ENCODE data around the gene CAMKMT.

Gene CAMKMT

DNA sequence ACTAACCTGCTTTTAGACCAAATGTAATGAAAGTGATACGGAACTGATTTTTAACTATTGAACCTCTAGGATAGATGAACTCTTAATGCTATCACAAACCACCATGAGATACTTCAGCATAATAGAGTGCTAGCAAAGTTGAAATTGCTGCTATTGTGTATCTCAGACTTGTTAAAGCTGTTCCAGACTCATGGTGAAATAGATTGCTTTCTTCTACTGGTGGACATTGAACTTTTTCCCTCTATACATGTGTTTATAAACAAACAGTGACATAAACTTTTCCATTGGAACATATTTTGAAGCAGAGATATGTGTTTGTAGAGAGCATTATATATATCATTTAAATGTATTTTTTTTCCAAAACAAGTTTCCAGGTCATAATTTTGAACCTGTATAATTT lies 157.3 kb downstream of the CAMKMT start:
- no peak for FAIRE-seq

DNA sequence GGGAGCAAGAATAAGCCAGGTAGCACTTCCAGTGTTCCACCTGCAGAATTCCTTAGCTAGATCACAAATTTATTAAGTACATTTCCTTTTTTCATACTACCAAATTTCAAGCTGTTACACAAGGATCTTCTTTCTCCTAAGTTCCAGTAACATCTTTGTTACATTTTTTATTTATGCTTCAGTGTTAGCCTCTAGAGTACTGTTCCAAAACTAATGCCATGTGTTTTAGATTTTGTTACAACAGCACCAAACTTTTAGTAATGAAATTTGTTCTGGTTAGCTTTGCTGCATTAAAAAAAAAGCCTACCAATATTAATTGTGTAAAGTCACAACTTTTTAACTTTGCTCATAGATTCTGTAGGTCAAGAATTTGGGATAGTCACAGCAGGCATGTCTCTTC lies 161.1 kb downstream of the CAMKMT start:
- no peak for FAIRE-seq

DNA sequence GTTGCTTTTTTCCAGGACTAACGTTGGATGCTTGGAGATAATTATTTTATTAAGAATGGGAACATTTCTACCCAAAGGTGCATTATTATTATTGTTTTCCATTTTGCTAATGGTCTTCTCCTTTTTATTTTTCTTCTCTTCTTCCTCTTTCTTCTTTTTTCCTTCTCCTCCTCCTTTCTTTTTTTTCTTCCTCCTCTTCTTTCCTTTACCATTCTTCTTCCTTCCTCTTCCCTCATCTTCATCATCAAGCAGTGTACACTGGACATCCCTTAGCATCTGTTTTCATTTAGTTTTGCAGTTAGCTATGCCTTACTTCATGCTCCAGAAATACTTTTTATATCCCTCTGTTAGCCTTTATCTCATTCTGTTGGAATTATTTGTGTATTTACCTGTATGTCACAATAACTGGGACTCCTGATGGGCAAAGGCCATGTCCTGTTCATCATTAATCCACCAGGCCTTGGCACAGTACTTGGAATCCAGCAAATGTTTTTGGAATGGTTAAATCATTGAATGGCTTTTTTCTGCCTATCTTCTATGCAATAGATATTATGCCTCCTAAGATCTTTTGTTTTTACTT lies 162.7 kb downstream of the CAMKMT start:
- FAIRE-seq: no peak

DNA sequence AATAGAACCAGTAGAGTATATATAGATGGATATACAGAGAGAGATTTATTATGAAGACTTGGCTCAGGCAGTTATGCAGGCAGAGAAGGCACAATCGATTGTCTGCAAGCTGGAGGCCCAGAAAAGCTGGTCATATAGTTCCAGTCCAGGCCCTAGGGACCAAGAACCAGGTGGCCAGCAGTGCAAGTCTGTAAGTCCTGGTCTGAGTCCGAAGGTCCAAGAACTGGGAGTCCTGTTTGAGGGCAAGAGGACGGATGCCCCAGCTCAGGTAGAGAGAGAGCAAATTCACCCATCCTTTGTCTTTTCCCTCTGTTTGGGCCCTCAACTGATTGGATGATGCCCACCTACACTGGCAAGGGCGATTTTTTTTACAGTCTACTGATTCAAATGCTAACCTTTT lies 164.6 kb downstream of the CAMKMT start:
- no peak for FAIRE-seq

DNA sequence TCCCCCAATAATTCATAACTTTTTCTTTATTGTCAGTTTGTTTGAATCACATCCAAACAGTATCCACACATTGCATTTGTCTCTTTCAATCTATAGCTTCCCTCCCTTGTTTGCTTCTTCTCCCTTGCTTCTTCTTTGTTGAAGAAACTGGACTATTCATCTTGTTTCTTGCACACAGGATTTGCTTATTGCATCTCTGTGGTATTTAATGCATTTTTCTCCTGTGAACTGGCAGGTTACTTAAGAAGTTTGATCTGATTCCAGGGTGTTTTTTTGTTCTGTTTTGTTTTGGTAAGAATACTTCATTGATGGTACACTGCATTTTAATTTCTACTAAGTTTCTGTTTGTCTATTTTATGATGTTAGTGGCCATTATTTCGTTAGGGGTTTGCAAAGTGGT lies 166.8 kb downstream of the CAMKMT start:
- no peak for FAIRE-seq

DNA sequence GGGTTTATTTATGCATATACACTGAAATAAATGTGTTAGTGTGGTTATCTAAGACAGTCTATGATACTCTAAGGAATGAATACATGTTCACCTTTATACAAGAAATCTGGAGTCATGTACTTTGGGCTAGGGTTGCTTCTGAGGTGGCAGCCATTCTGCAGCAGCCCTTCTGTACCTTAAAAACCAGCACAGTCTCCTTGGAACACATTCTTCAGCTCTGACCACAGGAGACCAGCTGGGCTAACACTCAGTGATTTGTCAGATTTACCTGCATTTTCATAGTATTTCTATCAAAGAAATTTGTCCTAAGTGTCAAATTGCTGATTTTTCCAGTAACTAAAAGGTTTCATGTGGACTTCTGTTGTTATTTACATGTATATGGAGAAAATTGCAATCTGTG lies 167.7 kb downstream of the CAMKMT start:
- FAIRE-seq: no peak

DNA sequence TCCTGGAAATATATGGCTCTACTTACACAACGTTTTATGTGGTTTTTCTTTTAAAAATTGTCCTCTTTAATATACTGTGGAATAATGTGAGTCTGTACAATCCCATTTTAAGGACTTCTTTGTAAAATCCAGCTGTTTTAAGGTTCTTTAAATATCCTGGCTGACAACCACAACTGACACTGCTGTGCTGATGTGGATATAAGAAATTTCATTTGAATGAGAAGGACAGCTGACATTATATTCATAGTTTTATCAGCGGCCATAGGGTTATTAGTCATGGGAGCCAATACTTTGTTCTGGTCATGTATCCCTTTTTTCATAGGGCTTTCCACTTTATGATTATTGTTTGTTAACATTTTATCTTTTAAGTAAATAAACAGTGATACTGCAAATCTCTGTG lies 169.5 kb downstream of the CAMKMT start:
- FAIRE-seq: no peak

DNA sequence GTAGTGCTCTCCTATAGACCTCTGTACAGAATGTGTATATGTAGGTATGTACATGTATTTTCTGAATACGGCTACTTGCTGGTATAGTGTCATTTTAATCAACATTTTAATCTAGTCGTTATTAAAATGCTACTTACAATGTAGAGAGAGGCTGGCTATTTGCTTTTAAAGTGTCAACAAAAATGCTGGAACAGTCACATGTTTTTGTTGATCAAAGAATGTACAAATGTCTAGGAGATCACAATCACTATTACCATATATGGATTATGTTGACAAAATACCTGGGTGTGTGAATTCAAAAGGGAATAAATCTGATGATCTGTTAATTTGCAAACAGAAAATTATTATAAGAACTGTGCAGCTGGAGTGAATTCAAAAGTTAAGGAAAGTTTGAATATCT lies 170.3 kb downstream of the CAMKMT start:
- FAIRE-seq: no peak

DNA sequence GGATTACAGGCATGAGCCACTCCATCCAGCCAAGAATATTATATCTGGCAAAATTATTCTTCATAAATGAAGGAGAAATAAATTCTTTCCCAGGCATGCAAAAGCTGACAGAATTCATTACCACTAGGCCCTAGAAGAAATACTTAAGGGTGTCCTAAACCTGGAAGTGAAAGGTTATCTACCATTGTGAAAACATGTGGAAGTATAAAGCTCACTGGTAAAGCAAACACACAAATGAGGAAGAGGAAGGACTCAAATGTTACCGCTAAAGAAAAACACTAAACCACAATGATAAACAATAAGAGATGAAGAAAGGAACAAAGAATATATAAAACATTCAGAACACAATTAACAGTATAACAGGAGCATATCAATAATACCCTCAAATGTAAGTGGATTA lies 171.8 kb downstream of the CAMKMT start:
- no peak for FAIRE-seq

DNA sequence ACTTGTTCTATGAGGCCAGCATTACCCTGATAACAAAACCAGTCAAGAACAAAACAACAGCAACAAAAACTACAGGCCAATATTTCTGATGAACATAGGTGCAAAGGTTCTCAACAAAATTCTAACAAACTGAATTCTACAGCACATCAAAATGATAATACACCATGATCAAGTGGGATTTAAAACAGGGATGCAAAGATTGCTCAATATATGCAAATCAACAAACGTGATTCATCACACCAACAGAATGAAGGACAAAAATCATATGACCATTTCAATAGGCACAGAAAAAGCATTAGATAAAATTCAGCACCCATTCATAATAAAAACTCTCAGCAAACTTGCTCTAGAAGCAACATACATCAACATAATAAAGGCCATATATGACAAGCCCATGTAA lies 173.6 kb downstream of the CAMKMT start:
- no peak for FAIRE-seq

DNA sequence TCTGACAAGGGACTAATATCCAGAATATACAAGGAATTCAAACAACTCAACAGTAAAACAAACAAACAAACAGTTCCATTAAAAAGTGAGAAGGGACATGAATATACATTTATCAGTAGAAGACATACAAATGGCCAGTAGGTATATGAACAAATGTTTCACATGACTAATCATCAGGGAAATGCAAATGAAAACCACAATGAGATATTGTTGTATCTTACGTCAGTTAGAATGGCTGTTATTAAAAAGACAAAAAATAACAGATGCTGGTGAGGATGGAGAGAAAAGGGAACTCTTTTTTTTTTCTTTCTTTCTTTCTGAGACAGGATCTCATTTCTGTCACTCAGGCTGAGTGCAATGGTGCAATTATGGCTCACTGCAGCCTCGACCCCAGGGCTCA lies 175.5 kb downstream of the CAMKMT start:
- FAIRE-seq: no peak

DNA sequence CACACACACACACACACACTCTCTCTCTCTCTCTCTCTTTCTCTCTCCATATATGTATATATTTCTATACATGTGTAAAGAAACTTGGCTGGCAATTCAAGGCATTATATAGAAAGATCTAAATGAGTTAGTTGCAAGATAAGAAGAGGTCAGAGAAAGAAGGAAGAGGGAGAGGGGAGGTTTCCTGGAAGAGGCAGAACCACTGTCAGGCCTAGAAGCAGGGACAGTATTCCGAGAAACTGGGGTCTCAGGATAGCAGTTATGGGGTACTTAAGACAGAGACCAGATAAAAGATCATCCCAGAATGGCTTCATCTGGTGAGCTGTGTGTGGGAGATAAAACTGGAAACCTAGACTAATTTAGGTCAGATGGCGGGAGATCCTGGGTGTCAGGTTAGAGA lies 180.8 kb downstream of the CAMKMT start:
- FAIRE-seq: no peak

DNA sequence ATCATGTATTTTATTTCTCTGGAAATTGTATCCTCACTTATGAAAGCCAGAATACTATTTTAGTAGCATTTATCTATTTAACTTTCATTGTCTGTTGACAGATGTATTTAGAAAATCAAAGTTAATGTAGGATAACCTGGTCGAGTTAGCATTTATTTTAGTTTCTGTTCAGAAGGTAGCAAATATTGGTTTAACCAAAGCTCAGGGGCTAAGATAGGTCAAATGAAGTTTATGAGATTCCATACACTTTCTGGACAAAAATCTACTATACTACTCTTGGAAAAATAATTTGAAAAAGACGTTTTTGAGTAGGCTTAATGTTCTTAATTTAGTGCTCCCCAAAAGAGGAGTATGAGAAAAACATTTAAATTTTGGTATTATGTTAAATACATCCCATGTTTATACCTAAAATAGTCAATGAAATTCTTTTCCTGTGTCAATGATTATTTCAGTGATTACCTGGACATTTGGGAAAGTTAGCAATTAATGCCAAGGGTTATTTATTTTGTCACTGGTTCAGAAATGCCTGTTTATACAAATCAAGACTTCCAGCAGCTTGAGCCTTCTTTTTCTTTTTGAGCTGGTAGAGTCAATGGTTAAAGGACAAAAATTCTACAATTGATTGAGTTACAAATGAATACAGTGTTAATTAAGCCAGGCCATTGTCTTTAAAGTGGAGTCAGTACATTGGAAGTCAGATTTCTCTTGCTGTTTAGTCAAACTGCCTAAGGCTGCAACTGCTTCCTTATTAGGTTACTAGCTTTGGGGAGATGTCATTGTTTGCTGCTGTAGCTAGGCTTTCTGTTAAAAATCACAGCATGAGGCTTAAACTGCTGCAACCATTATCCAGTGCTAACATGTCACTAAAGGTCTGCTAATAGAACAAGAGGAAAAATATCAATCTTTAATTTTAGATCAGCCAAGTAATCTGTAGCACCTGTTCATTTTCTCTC lies 182.3 kb downstream of the CAMKMT start:
- FAIRE-seq: no peak

DNA sequence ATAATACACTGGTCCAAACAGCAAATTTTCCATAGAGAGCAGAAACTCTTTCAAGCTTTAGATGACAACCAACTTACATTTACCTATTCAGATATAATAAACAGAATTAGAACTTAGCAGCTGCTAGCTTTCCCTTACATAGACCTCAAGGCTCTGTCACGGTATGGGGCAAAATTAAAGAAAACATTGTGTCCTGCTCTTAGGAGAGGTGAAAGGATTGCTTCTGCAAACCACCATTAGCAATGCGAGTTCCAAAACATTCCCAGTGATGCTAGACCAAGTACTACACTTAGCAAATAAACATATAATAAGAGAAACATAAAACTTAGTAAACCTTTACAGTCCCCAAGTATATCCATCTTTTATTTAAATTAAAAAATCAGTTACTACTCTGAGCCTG lies 183.3 kb downstream of the CAMKMT start:
- FAIRE-seq: no peak

DNA sequence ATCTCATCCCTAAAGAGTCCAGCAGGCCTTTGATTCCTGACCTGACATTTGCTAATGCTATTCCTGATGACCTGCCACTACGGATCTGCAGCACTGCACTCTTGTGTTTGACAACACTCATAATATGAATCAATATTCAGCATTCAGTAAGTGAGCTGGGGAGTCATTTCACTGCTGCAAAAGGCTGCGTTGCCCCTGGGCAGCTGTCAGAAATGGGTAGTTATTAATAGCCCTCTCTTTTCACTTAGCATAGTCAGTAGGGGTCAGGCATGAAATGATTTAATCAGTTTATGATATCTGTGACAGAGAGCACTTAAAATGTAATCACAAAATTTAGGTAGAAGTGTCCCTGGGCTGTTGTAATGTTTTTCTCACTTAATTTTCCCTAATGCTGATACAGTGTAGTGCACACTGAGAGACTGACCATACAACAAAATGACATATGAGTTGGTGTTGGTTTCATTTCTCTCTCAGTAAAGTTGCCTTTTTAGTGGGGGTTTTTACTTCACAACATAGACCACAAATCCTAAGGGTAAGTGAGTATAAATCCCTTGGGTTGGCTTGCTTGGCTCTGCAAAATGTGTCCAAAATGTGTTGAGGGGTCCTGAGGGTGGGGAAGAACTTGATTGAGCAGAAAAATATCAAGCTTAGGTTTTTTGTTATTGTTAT lies 184.8 kb downstream of the CAMKMT start:
- FAIRE-seq: no peak

DNA sequence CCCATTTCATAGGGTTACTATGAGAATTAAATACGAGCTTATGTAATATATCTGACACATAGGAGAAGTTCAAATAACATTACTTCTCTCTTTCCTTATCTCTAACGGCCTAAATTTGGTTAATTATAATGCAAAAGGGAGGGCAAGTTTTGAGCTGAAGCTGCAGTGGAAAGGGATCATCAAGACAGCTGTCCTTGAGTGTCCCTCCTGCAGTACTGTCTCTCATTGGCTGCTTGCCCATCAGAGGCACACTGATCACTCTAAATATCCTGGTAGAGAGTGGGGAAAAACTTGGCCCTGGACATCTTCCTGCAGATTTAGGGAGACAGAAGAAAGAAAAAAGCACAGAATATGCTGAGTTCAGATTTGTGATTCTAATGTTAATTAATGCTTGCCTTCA lies 186.0 kb downstream of the CAMKMT start:
- no peak for FAIRE-seq

DNA sequence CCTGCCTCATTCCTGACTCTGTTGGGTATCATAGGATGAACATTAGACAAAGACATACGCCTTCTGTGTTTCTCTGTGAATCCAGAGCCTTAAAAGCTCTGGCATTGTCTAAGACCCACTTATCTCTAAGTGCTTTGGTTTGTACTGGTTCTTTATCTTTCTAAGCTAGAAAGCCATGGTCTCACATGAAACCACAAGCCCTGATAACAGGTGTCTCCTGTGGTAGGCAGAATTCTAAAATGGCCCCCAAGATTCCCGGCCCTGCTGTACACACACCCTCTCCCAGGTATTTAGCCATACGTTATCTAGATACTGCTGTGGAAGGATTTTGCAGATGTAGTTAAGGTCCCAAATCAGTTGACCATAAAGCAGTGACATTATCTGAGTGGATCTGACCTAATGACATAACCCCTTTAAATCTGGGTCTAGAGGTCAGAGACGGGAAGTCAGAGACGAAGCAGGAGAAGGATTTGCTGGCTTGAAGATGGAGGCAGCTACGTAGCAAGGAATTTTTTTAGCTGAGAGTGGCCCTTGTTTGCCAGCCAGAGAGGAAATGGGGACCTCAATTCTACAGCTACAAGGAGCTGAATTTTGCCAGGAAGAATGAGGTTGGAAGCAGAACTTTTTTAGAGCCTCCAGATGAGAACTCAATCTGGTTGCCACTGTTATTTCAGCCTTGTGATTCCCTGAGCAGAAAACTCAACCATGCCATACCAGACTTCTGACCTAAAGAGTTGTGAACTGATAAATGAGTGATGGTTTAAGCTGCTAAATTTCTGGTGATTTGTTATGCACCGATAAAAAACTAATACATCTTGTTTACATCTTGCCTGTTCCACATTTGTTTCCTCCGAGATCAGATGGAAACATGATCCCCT lies 186.7 kb downstream of the CAMKMT start:
- no peak for FAIRE-seq

DNA sequence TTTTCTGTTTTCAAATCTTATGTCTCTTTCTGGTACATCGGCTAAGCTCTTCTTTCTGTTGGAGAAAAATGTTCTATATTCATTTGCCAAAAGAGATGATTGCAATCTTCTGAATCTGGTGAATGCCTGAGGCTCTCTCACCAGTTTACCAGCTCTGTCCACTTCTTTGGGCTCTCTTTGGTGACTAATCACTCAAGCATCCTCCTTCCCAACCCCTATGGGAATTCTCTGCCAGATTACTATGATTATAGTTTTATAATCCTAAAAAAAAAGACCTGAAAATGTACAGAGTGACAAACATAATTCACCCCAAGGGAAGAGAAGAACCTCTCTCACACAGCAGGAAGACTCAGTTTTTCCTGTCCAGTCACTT lies 187.3 kb downstream of the CAMKMT start:
- FAIRE-seq: no peak

DNA sequence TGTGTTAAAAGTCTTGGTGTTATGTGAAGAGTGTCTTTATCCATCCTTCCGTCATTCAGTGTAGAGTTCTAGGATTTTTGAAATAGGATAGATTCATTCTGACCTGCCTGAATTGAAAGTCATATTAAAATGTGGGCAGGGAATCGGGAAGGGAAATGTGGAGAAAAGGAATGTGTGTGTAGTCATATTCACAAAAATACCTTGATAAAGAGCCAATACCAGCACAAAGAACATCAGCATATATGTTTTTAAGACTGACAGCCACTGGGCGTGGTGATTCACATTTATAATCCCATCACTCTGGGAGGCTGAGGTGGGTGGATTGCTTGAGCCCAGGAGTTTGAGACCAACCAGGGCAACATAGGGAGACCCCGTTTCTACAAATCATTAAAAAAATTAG lies 188.1 kb downstream of the CAMKMT start:
- FAIRE-seq: no peak

DNA sequence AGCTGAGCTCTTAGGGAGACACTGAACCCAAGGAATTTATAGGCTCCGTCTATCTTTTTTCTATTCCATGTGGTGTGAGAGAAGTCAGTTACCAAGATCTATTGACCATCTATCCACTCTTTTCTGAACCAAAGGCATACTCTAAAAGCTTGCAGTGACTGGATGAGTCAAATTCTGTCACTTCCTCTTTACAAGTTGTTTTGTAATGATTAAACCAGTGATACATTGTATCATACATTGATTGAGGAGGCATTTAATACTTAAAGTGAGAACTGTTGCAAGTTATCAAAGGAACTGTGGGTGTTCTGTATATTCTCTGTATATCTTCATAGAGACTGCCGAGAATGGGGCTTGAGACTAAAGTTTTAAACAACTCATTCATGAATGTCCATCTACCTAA lies 188.8 kb downstream of the CAMKMT start:
- FAIRE-seq: no peak

DNA sequence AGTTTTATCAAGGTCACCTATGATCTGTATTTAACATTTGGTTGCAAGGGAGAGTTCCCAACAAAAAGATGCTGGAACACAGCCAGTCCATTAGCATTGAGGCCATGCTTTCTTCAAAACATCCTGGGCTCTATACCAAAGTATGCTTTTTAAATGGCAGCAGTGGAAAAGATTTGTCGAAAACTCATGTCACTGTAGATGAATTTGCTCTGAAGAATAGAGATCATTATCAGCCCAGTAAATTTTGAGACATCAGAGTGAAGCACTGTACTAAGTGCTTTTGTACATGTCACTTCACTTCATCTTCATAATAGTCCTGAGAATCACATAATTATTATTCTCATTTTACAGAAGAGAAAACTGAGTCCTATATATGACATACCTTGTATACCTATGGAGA lies 189.8 kb downstream of the CAMKMT start:
- FAIRE-seq: no peak

DNA sequence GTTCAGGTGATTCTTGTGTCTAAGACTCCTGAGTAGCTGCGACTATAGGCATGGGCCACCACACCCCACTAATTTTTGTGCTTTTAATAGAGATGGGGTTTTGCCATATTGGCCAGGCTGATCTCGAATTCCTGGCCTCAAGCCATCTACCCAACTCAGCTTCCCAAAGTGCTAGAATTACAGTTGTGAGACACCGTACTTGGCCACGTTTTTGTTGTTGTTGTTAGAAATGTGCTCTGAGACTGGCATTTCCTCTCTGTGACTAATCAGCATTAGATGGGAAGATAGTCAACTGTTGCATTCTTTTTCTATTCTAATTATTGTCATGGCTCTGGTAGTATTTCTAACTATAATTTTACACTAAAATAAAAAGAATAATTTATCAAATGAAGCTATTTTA lies 191.7 kb downstream of the CAMKMT start:
- no peak for FAIRE-seq

DNA sequence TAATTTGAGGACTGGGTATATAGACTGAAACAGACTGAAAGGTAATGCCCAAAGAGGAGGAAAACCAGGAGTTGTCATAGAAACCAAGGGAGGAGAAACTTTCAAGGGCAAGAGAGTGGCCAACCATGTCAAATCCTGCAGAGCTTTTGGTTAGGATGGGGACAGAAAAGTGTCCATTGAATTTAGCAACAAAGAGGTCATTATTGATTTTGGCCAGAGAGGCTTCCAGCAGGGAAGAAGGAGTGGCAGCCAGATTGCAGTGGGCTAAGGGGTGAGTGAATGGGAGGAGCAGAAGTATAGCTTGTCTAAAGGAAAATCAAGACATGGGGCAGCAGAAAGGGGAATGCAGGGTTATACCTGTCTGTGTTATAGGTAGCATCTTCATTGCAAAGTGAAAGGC lies 194.0 kb downstream of the CAMKMT start:
- no peak for FAIRE-seq
